H1 (cell line): ENCODE measurements around the gene PCYT1A. TPM values are rescaled to one million over a fixed set of nuclear protein-coding genes. Genes with fewer than 3 reads are reported as not detected.

ENCODE experiments used
- BACH1 ChIP-seq: IDR thresholded peaks from 2 replicates; pipeline ENCODE4 v1.6.1; 2012; ENCODE audit warnings: low read length, improper control_type of control experiment
- FOSL1 ChIP-seq: IDR thresholded peaks from 2 replicates; pipeline ENCODE4 v1.6.1; 2011; ENCODE audit warnings: mild to moderate bottlenecking, low read depth, low read length, moderate library complexity; ENCODE audit not compliant: insufficient read depth
- POLR2A ChIP-seq, 2 experiments: IDR thresholded peaks; 1 replicate in 1 of 2; 2 replicates in 1 of 2; pipeline ENCODE4 v1.6.1; 2011; ENCODE audit warnings: low read depth in 2 of 2, low read length in 2 of 2, mild to moderate bottlenecking in 2 of 2; ENCODE audit errors: control extremely low read depth in 1 of 2
- SIX5 ChIP-seq: IDR thresholded peaks from 2 replicates; pipeline ENCODE4 v1.6.1; 2011; ENCODE audit warnings: mild to moderate bottlenecking, low read depth, low read length
- ZNF274 ChIP-seq: IDR thresholded peaks from 2 replicates; pipeline ENCODE4 v1.7.0; 2012; ENCODE audit warnings: low read length, borderline replicate concordance; ENCODE audit errors: extremely low read depth
- polyA plus RNA-seq, 7 experiments: library from polyadenylated mRNA; depleted of rRNA in 3 of 7; stranded (reverse) in 5 of 7; unstranded in 2 of 7; fragments of >200 nt in 5 of 7; fragments of 200-250 nt in 2 of 7; gene quantifications; 1 replicate in 5 of 7; 2 replicates in 1 of 7; 4 replicates in 1 of 7; pipeline versions ENCODE4 v1.2.1 to v1.2.3, GENCODE V29; 2011 to 2013; ENCODE audit warnings: missing spikeins in 2 of 7, mixed read lengths in 2 of 7
- total RNA-seq: library from RNA; stranded (reverse); fragmentation: NEBNext Ultra II Directional; extraction: Animal tissue kit (Norgen Biotek cat#: 25700); gene quantifications from 2 replicates; pipeline ENCODE4 v1.2.1, GENCODE V29; 2021
- TF ChIP-seq, protein P1 (sequence below): fragments of 300-600 bp; sonication (generic); IDR thresholded peaks from 2 replicates; pipeline ENCODE4 v1.7.1; 2012; ENCODE audit warnings: low read length, moderate library complexity, mild to moderate bottlenecking, inconsistent platforms; ENCODE audit not compliant: insufficient replicate concordance

Gene PCYT1A
- total and polyA plus RNA-seq, 2 of the 8 experiments (the other 6 are each of a cell fraction or from before 2014, with no cell fraction given), result 19.9 to 31.8 TPM

DNA sequence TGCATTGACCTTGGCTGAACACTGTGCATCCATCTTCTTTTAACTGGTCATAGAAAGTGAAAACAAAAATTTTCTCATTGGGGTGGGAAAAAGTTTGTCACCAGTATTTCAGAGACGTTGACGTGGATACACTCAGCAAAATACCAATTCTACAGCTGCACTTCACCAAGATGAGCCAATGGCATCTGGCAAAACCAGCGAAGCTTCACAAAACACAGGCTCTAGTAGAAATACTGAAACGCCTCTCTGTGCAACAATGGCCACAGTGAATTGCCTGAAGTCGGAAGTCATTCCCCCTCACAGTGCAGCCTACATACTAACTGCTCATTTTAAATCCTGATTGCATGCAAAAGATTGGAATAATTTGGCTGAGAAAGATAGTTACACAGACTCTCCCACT is 17.0 kb downstream of the PCYT1A start (continued):
- TF ChIP-seq, protein P1, sequence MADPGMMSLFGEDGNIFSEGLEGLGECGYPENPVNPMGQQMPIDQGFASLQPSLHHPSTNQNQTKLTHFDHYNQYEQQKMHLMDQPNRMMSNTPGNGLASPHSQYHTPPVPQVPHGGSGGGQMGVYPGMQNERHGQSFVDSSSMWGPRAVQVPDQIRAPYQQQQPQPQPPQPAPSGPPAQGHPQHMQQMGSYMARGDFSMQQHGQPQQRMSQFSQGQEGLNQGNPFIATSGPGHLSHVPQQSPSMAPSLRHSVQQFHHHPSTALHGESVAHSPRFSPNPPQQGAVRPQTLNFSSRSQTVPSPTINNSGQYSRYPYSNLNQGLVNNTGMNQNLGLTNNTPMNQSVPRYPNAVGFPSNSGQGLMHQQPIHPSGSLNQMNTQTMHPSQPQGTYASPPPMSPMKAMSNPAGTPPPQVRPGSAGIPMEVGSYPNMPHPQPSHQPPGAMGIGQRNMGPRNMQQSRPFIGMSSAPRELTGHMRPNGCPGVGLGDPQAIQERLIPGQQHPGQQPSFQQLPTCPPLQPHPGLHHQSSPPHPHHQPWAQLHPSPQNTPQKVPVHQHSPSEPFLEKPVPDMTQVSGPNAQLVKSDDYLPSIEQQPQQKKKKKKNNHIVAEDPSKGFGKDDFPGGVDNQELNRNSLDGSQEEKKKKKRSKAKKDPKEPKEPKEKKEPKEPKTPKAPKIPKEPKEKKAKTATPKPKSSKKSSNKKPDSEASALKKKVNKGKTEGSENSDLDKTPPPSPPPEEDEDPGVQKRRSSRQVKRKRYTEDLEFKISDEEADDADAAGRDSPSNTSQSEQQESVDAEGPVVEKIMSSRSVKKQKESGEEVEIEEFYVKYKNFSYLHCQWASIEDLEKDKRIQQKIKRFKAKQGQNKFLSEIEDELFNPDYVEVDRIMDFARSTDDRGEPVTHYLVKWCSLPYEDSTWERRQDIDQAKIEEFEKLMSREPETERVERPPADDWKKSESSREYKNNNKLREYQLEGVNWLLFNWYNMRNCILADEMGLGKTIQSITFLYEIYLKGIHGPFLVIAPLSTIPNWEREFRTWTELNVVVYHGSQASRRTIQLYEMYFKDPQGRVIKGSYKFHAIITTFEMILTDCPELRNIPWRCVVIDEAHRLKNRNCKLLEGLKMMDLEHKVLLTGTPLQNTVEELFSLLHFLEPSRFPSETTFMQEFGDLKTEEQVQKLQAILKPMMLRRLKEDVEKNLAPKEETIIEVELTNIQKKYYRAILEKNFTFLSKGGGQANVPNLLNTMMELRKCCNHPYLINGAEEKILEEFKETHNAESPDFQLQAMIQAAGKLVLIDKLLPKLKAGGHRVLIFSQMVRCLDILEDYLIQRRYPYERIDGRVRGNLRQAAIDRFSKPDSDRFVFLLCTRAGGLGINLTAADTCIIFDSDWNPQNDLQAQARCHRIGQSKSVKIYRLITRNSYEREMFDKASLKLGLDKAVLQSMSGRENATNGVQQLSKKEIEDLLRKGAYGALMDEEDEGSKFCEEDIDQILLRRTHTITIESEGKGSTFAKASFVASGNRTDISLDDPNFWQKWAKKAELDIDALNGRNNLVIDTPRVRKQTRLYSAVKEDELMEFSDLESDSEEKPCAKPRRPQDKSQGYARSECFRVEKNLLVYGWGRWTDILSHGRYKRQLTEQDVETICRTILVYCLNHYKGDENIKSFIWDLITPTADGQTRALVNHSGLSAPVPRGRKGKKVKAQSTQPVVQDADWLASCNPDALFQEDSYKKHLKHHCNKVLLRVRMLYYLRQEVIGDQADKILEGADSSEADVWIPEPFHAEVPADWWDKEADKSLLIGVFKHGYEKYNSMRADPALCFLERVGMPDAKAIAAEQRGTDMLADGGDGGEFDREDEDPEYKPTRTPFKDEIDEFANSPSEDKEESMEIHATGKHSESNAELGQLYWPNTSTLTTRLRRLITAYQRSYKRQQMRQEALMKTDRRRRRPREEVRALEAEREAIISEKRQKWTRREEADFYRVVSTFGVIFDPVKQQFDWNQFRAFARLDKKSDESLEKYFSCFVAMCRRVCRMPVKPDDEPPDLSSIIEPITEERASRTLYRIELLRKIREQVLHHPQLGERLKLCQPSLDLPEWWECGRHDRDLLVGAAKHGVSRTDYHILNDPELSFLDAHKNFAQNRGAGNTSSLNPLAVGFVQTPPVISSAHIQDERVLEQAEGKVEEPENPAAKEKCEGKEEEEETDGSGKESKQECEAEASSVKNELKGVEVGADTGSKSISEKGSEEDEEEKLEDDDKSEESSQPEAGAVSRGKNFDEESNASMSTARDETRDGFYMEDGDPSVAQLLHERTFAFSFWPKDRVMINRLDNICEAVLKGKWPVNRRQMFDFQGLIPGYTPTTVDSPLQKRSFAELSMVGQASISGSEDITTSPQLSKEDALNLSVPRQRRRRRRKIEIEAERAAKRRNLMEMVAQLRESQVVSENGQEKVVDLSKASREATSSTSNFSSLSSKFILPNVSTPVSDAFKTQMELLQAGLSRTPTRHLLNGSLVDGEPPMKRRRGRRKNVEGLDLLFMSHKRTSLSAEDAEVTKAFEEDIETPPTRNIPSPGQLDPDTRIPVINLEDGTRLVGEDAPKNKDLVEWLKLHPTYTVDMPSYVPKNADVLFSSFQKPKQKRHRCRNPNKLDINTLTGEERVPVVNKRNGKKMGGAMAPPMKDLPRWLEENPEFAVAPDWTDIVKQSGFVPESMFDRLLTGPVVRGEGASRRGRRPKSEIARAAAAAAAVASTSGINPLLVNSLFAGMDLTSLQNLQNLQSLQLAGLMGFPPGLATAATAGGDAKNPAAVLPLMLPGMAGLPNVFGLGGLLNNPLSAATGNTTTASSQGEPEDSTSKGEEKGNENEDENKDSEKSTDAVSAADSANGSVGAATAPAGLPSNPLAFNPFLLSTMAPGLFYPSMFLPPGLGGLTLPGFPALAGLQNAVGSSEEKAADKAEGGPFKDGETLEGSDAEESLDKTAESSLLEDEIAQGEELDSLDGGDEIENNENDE, result no peak
- TF ChIP-seq BACH1 (no peak), ZNF274 (no peak), SIX5 (no peak), POLR2A (IDR thresholded peaks at IDR 0.05; ENCODE audit: control extremely low read depth in 1 of 2, low read depth in 2 of 2, low read length in 2 of 2) (no peak), FOSL1 (no peak)
